A549 (cell line): ENCODE data around the gene INO80. TPM values are rescaled to one million over a fixed set of nuclear protein-coding genes. Genes with fewer than 3 reads are reported as not detected.

Source experiments
- ATAC-seq, 2 experiments: fragments of 200-7000 bp in 1 of 2; fragments of >200 bp in 1 of 2; cut with Nextera tagmentation in 1 of 2; cut with Tn5 transposase in 1 of 2; 3 replicates each; pipeline versions ENCODE4 v1.8.0 to v1.9.1; 2018 to 2020; ENCODE audit warnings: mild to moderate bottlenecking in 1 of 2, moderate library complexity in 1 of 2
- CTCF ChIA-PET: fragments of 300-600 bp; sonication (Branson Sonifier 250); formaldehyde crosslinking; extraction: SDS; loops from one replicate; lab custom pipeline; 2021; ENCODE audit warnings: antibody characterized with exemption, inconsistent platforms; lab: Yijun Ruan, JAX
- POLR2A ChIA-PET: fragments of 350-600 bp; formaldehyde crosslinking; extraction: SDS; loops from one replicate; lab custom pipeline; 2021; ENCODE audit warnings: antibody characterized with exemption, inconsistent platforms; lab: Yijun Ruan, JAX
- DNase-seq, 2 experiments: peaks; one replicate each; pipeline versions ENCODE4 v3.0.0 to v3.0.0-alpha.2; 2011 to 2016; ENCODE audit warnings: low read depth in 1 of 2, low spot score in 1 of 2
- FAIRE-seq: peaks from 2 replicates; lab custom pipeline; 2011; peaks lifted over from hg19 to GRCh38; lab: Jason Lieb, UNC
- H3K27ac ChIP-seq, 2 experiments: fragments of >200 bp; sonication (Bioruptor Twin); formaldehyde crosslinking; 3 replicates each; pipeline ENCODE4 v1.5.1; 2016 to 2017
- H3K4me1 ChIP-seq: fragments of >200 bp; sonication (Bioruptor Twin); formaldehyde crosslinking; 3 replicates; pipeline ENCODE4 v1.6.1; 2016
- H3K4me2 ChIP-seq: fragments of >200 bp; sonication (Bioruptor Twin); formaldehyde crosslinking; 3 replicates; pipeline ENCODE4 v1.6.1; 2016
- H3K4me3 ChIP-seq: fragments of >200 bp; sonication (Bioruptor Twin); formaldehyde crosslinking; 3 replicates; pipeline ENCODE4 v1.5.1; 2016
- H3K9me3 ChIP-seq: fragments of >200 bp; sonication (Bioruptor Twin); formaldehyde crosslinking; 3 replicates; pipeline ENCODE4 v1.6.1; 2016
- BHLHE40 ChIP-seq: IDR thresholded peaks from 2 replicates; pipeline ENCODE4 v1.6.1; 2012; ENCODE audit warnings: low read depth, low read length, inconsistent platforms
- CEBPB ChIP-seq, 2 experiments: fragments of >200 bp in 1 of 2; sonication (Bioruptor Twin) in 1 of 2; formaldehyde crosslinking in 1 of 2; IDR thresholded peaks; 2 replicates each; pipeline ENCODE4 v1.6.1; 2012 to 2016
- CHD2 ChIP-seq: fragments of 150-350 bp; IDR thresholded peaks from 2 replicates; pipeline ENCODE4 v1.6.1; 2014; ENCODE audit warnings: low read length; ENCODE audit not compliant: partially characterized antibody
- CHD4 ChIP-seq: fragments of 200-600 bp; sonication (generic); IDR thresholded peaks from 2 replicates; pipeline ENCODE4 v1.6.1; 2016; ENCODE audit warnings: antibody characterized with exemption, mild to moderate bottlenecking, borderline replicate concordance
- ESRRA ChIP-seq: fragments of 150-350 bp; IDR thresholded peaks from 2 replicates; pipeline ENCODE4 v1.6.1; 2014; ENCODE audit warnings: mild to moderate bottlenecking, low read length, borderline replicate concordance
- JUN ChIP-seq, 2 experiments: fragments of >200 bp; sonication (Bioruptor Twin); formaldehyde crosslinking; IDR thresholded peaks; 2 replicates in 1 of 2; 3 replicates in 1 of 2; pipeline ENCODE4 v1.6.1; 2016 to 2017
- JUNB ChIP-seq: fragments of >200 bp; sonication (Bioruptor Twin); formaldehyde crosslinking; IDR thresholded peaks from 2 replicates; pipeline ENCODE4 v1.6.1; 2016
- MAZ ChIP-seq: fragments of 150-350 bp; IDR thresholded peaks from 2 replicates; pipeline ENCODE4 v1.6.1; 2014; ENCODE audit warnings: antibody characterized with exemption, low read depth, low read length, borderline replicate concordance
- MYC ChIP-seq: IDR thresholded peaks from 2 replicates; pipeline ENCODE4 v1.6.1; 2012; ENCODE audit warnings: mild to moderate bottlenecking, inconsistent platforms, low read length, improper control_type of control experiment, borderline replicate concordance
- NPAS2 ChIP-seq: fragments of 250-450 bp; sonication (Bioruptor Pico); IDR thresholded peaks from 2 replicates; pipeline ENCODE4 v1.8.0; 2022; ENCODE audit warnings: mild to moderate bottlenecking, moderate library complexity, borderline replicate concordance
- POLR2AphosphoS2 ChIP-seq: conservative IDR thresholded peaks from 2 replicates; pipeline ENCODE4 v1.6.1; 2012; ENCODE audit warnings: low read length, improper control_type of control experiment, inconsistent platforms
- RAD21 ChIP-seq, 2 experiments: fragments of >200 bp in 1 of 2; sonication (Bioruptor Twin) in 1 of 2; formaldehyde crosslinking in 1 of 2; IDR thresholded peaks in 1 of 2; conservative IDR thresholded peaks in 1 of 2; 2 replicates in 1 of 2; 3 replicates in 1 of 2; pipeline ENCODE4 v1.6.1; 2012 to 2018; ENCODE audit warnings: inconsistent platforms in 1 of 2
- RARB ChIP-seq: fragments of 250-450 bp; sonication (Bioruptor Pico); IDR thresholded peaks from 2 replicates; pipeline ENCODE4 v1.8.0; 2021; ENCODE audit warnings: mild to moderate bottlenecking, moderate library complexity
- RNF2 ChIP-seq: fragments of 200-600 bp; sonication (generic); IDR thresholded peaks from 2 replicates; pipeline ENCODE4 v1.6.1; 2016; ENCODE audit warnings: low read depth, mild to moderate bottlenecking, antibody characterized with exemption, moderate library complexity, borderline replicate concordance
- TFCP2L1 ChIP-seq: fragments of 250-450 bp; sonication (Bioruptor Pico); IDR thresholded peaks from 2 replicates; pipeline ENCODE4 v1.5.0; 2021; ENCODE audit warnings: mild to moderate bottlenecking
- ZC3H11A ChIP-seq: fragments of 450-650 bp; IDR thresholded peaks from 2 replicates; pipeline ENCODE4 v1.6.1; 2014; ENCODE audit warnings: antibody characterized with exemption, mild to moderate bottlenecking
- ZFP36 ChIP-seq: fragments of 450-650 bp; IDR thresholded peaks from 2 replicates; pipeline ENCODE4 v1.6.1; 2014; ENCODE audit warnings: borderline replicate concordance; ENCODE audit not compliant: partially characterized antibody
- ZNF302 ChIP-seq: fragments of 250-450 bp; sonication (Bioruptor Pico); IDR thresholded peaks from 2 replicates; pipeline ENCODE4 v1.9.0; 2021; ENCODE audit warnings: inconsistent platforms, mild to moderate bottlenecking, moderate library complexity
- ZSCAN20 ChIP-seq: fragments of 250-450 bp; sonication (Bioruptor Pico); IDR thresholded peaks from 2 replicates; pipeline ENCODE4 v1.8.0; 2022; ENCODE audit warnings: mild to moderate bottlenecking, moderate library complexity
- WGBS: methylation state at CpG from one replicate; pipeline ENCODE4 v1.1.6; 2017; ENCODE audit errors: missing lambda C conversion rate; 5-methylcytosine and 5-hydroxymethylcytosine counted together
- polyA plus RNA-seq, 4 experiments: library from polyadenylated mRNA; depleted of rRNA in 3 of 4; stranded (reverse); fragments of >200 nt; fragmentation: RNase III in 1 of 4; extraction: RNeasy Plus Mini Kit Qiagen cat#74134 plus additional on column Dnase treatment in 1 of 4; gene quantifications; 2 replicates in 3 of 4; 3 replicates in 1 of 4; pipeline ENCODE4 v1.2.3, GENCODE V29; 2011 to 2017
- TF ChIP-seq, protein P1 (sequence below): fragments of >200 bp; sonication (Bioruptor Twin); formaldehyde crosslinking; IDR thresholded peaks from 2 replicates; pipeline ENCODE4 v1.6.1; 2016
- TF ChIP-seq, protein P2 (sequence below): fragments of 250-450 bp; sonication (Bioruptor Pico); IDR thresholded peaks from 2 replicates; pipeline ENCODE4 v1.5.0; 2020; ENCODE audit warnings: low read depth, mild to moderate bottlenecking, moderate library complexity
- TF ChIP-seq, protein P3 (sequence below): IDR thresholded peaks from 2 replicates; pipeline ENCODE4 v1.6.1; 2012

Gene INO80
- polyA plus RNA-seq, 2 of the 4 experiments (the other 2 are of a cell fraction), result 6.7 to 10.9 TPM

DNA sequence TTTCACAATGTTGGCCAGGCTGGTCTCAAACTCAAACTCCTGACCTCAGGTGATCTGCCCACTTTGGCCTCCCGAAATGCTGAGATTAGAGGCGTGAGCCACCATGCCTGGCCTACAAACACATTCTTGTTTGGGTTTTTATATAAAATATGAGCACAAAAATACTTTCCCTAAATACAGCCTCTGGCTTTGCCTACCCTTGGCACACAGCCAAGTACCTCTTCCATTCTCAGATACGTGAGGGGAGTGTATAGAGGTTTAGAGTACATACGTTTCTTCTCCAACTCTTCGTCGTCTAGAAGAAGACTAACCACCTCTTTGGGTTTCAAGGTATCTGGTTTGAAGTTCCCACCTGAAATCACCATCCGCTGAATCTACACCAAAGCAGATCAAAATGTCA lies 129.3 kb downstream of the INO80 start (continued):
- TF ChIP-seq NPAS2 (CRISPR knock-in tag) (no peak), CEBPB (IDR thresholded peaks at IDR 0.05) (no peak), ZFP36 (no peak), ZNF302 (no peak), ZC3H11A (no peak), ZSCAN20 (CRISPR knock-in tag) (no peak), MYC (no peak), RNF2 (no peak)
- TF ChIP-seq, protein P1, sequence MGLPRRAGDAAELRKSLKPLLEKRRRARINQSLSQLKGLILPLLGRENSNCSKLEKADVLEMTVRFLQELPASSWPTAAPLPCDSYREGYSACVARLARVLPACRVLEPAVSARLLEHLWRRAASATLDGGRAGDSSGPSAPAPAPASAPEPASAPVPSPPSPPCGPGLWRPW, result no peak

DNA sequence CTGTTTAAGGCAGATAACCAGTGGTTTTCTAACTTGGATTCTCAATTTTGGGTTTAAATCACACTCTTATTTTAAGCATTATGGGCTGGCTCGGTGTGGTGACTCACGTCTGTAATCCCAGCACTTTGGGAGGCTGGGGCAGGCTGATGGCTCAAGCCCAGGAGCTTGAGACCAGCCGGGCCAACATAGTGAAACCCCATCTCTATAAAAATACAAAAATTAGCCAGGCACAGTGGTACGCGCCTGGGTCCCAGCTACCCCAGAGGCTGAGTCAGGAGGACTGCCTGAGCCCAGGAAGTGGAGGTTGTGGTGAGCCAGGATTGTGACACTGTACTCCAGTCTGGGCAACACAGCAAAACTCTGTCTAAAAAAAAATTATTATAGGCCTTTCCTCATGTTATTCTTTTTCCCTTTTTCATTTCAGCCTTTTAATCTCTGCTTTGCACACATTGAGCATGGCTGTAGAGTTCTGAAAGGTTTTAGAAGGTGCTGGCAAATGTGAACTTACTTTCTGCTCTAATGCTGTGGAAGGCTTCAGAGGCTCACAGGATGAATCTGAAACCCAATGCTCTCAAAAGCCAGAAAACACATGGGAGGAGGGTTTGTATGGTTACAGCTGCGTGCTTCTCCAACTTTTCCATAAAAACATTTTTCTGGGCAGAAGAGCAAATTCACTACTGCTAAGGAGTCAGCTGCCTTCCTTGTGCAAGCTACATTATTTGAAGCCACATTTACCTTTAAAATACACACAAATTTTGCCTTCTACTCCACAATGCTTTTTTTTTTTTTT lies 130.3 kb downstream of the INO80 start:
- no peak overlapping the region for H3K4me2 ChIP-seq
- WGBS, result 88% methylated on average over 6 of the region's 6 CpGs
- no peak for DNase-seq
- H3K27ac ChIP-seq, result no peak overlapping the region
- TF ChIP-seq, protein P2, sequence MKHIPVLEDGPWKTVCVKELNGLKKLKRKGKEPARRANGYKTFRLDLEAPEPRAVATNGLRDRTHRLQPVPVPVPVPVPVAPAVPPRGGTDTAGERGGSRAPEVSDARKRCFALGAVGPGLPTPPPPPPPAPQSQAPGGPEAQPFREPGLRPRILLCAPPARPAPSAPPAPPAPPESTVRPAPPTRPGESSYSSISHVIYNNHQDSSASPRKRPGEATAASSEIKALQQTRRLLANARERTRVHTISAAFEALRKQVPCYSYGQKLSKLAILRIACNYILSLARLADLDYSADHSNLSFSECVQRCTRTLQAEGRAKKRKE (CRISPR knock-in tag), result no peak
- TF ChIP-seq BHLHE40 (no peak), ZC3H11A (no peak), ESRRA (no peak), CHD4 (no peak)
- TF ChIP-seq, protein P3, sequence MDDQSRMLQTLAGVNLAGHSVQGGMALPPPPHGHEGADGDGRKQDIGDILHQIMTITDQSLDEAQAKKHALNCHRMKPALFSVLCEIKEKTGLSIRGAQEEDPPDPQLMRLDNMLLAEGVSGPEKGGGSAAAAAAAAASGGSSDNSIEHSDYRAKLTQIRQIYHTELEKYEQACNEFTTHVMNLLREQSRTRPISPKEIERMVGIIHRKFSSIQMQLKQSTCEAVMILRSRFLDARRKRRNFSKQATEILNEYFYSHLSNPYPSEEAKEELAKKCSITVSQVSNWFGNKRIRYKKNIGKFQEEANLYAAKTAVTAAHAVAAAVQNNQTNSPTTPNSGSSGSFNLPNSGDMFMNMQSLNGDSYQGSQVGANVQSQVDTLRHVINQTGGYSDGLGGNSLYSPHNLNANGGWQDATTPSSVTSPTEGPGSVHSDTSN, result no peak
- ChIA-PET POLR2A (interaction anchor here (0.6 kb wide), 1 partner anchor 11 kb away, joined by 8 read pairs; no protein-coding TSS in a partner anchor), CTCF (interaction anchor here (0.9 to 1.4 kb wide), 2 partner anchors 11 to 44 kb away, joined by 3 to 4 read pairs; no protein-coding TSS in a partner anchor)
- no peaks in the 10 kb centered on the region for H3K9me3 ChIP-seq
- H3K4me3 ChIP-seq, result no peak overlapping the region
- no peak for FAIRE-seq
- no peak for ATAC-seq
- H3K4me1 ChIP-seq, result no peaks in the 10 kb centered on the region

DNA sequence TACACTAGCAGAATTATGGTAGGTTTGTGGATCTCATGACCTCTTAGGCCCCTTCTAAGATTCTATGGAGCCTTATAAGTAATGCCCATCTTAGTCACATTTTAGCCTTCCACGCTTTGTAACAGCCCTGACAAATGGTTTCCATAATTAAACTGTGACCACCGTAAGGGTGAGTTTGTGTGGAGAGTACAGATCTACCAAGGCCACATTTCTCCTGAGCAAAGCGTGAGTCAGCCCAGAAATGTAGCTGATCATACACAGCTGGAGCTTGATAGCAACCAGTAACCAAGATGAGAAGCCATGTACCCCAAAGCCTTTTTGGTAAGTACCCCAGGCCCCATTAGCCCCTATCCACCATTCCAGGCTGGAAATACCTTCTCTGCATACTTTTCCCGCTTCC lies 131.1 kb downstream of the INO80 start:
- TF ChIP-seq RARB (CRISPR knock-in tag) (no peak), POLR2AphosphoS2 (no peak), MAZ (no peak), JUNB (no peak), ZC3H11A (no peak), RAD21 (conservative IDR thresholded peaks at IDR 0.05 in 1 of 2, IDR thresholded peaks at IDR 0.05 in 1 of 2) (no peak), CHD2 (no peak), TFCP2L1 (CRISPR knock-in tag) (no peak), BHLHE40 (no peak), JUN (IDR thresholded peaks at IDR 0.05) (no peak)
- TF ChIP-seq, protein P1, result no peak
- 83% methylated on average over 4 of the region's 4 CpGs for WGBS
- POLR2A ChIA-PET, result no interaction called here
- CTCF ChIA-PET, result interaction anchor here (4.7 kb wide), 1 partner anchor 43 kb away, joined by 21 read pairs; no protein-coding TSS in a partner anchor
- H3K4me1 ChIP-seq, result no peaks in the 10 kb centered on the region
- no peak overlapping the region for H3K4me3 ChIP-seq
- no peaks in the 10 kb centered on the region for H3K9me3 ChIP-seq
- no peak overlapping the region for H3K4me2 ChIP-seq
- ATAC-seq (no peak), FAIRE-seq (no peak), DNase-seq (no peak)
- no peak overlapping the region for H3K27ac ChIP-seq
